HFF-Myc (cell line): Measurements from ENCODE around the gene TLE2.

Experiments
- DNase-seq: peaks from one replicate; pipeline ENCODE4 v3.0.0-alpha.2; 2011; ENCODE audit warnings: low read depth; ENCODE audit errors: extremely low read depth
- H3K4me3 ChIP-seq: replicated peaks from 2 replicates; pipeline ENCODE4 v1.5.1; 2011; ENCODE audit warnings: low read depth, mild to moderate bottlenecking, control low read depth, low read length
- CTCF ChIP-seq: IDR thresholded peaks from 2 replicates; pipeline ENCODE4 v1.5.1; 2012; ENCODE audit warnings: mild to moderate bottlenecking, low read depth, low read length, control low read depth; ENCODE audit errors: missing control alignments

The TLE2 gene

GRCh38 chr19:3035542-3036118 lies 6.5 kb upstream of the TLE2 start:
- no peak for TF ChIP-seq CTCF
- peak; percentile 99 for DNase-seq
- peak overlapping the region; percentile 50 for H3K4me3 ChIP-seq

- H3K4me3 ChIP-seq = peak overlapping the region; percentile 50
- DNase-seq = peak; percentile 17
- no peak for TF ChIP-seq CTCF
These were observed 5.8 kb upstream of the TLE2 start for GRCh38 chr19:3034656-3035541.

- DNase-seq = no peak
- H3K4me3 ChIP-seq = no peak overlapping the region
- TF ChIP-seq CTCF = no peak
These were observed 5.3 kb upstream of the TLE2 start for GRCh38 chr19:3034406-3034655.

- TF ChIP-seq CTCF = no peak
- H3K4me3 ChIP-seq = no peak overlapping the region
- no peak for DNase-seq
These were observed 4.7 kb upstream of the TLE2 start for GRCh38 chr19:3033595-3034405.

- TF ChIP-seq CTCF = no peak
- H3K4me3 ChIP-seq = no peak overlapping the region
- DNase-seq = no peak
These were observed 2.5 kb upstream of the TLE2 start for GRCh38 chr19:3031607-3031867.

GRCh38 chr19:3028305-3029064 lies 595 bp downstream of the TLE2 start:
- no peak for TF ChIP-seq CTCF
- H3K4me3 ChIP-seq = peak overlapping the region; percentile 41
- DNase-seq = no peak
